Measurements from ENCODE around the gene OR52H1. TPM values are rescaled to one million over a fixed set of nuclear protein-coding genes. Genes with fewer than 3 reads are reported as not detected.

OR52H1 gene
- polyA plus RNA-seq, 1 donor: not detected

GRCh38 chr11:5534046-5534445, 14.3 kb downstream of the OR52H1 start:
- no peak for DNase-seq (ENCODE audit: low read depth)

DNA sequence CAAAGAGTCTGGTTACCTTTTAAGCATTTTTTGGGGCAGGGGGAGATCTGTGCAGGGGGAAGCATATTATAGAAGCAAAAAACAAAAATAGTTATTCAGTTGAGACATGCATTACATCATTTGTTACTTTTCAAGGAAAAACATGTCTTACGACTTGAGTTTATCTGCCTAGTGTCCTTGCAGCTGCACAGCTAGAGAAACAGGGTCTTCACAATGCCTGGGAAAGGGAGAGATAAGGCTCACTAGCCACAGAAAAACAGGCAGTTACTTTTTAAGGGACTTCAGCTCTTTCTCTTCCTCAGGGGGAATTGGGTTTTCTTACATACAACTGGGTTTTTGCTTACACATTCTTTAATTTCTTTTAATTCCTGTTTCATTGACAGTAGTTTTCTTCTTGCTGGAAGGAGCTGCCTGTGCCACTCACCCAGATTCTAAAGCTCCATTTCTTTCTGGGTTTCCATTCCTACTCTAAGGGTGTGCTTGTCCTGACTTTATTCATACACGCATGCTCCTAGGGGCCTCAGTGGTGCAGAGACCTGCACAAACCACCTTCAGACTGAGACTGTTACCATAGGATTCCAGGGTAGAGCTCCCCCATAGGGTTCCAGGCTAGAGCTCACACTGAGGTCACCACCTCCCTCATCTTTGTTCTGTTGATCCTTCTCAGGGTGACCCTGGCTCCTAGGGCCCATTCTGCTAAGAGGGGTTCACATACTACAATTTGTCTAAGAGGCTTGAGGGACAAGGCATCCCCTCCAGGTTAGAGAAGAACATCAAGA, 17.1 kb downstream of the OR52H1 start:
- DNase-seq (ENCODE audit: low read depth): no peak

- DNase-seq (ENCODE audit: low read depth): no peak
These were observed 19.8 kb downstream of the OR52H1 start for GRCh38 chr11:5528495-5528894.

DNA sequence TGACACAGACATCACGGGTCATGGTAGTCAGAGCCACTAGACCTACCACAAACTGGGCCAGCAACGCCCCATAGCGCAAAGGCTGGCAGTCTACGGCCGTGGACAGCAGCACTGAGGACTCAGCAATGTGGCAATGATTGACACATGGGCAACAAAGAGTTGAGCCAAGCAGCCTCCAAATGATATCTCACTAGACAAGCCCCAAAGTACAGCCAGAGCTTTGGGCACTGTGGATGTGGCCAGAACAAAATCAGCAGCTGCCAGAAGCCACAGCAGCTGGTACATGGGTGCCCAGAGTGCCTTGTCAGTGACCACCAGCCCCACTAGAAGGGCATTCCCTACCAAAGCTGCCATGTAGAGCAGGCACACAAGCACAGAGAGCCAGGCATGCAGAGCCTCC, 20.6 kb downstream of the OR52H1 start:
- no peak for DNase-seq (ENCODE audit: low read depth)

DNA sequence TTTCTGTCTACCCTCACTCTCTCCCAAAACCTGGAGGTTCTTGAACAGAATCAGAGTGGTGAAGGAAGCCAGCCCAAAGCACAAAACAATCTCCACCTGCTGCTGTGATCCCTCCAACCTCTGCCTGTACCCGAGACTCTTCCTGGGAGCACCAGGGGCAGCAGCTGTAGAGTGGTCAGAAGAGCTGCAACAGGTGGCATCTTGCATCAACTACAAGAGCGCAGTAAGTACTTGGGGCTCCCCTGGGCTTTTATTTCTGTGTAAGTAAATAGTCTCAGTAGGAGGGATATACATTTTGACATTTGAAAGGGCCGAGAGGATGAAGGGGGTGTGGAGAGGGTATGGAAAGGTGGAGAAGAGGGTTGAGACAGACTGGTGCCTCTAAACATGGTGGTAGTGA, 23.6 kb downstream of the OR52H1 start:
- DNase-seq (ENCODE audit: low read depth): no peak

GRCh38 chr11:5522308-5522707, 26.0 kb downstream of the OR52H1 start:
- no peak for DNase-seq (ENCODE audit: low read depth)

DNA sequence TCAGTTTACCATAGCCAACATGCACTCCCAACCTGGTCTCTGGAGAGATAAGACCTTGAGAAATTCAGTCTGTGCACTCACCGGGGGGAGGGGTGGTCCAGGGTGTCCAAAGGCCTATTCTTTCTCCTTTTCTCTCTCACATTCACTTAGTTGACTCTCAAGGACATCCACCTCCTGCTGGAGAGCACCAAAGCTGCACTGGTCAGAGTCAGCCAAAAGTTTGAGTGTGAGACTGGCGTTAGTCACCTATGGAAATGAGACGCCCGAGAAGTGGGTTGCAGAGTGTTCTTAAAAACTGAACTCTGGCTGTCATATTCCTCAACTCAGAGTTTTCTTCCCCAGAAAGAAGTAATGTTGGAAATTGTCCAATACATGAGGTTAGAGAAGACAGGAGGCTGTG, 26.8 kb downstream of the OR52H1 start:
- DNase-seq (ENCODE audit: low read depth): no peak

GRCh38 chr11:5516599-5516998, 31.7 kb downstream of the OR52H1 start, which contains the start of gene UBQLNL:
UBQLNL (minus strand) TSS chr11:5516699; CDS start chr11:5516441, 258 bp downstream.
- no peak for DNase-seq (ENCODE audit: low read depth)

- DNase-seq (ENCODE audit: low read depth): no peak
These were observed 33.5 kb downstream of the OR52H1 start for GRCh38 chr11:5514841-5515240.

DNA sequence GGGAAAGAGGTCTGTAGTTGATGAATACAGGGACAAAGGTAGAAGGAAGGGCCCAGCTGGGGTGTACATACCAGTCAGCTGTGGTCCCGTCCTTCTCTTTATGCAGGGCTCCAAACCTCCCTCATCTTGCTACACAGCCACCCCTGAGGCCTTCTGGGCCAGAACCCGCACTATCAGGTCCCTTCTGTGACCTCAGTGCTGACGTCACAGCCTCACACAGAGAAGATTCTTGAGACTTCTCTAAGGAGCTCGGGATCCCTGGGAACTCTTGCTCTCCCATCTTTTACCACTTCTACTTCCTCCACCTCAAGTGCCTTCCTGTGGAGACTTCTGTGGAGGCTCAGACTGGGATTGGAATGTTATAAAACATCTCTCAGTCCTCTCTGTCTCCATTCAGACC, 38.5 kb downstream of the OR52H1 start, which contains the start of gene UBQLN3:
Gene UBQLN3, minus strand, starts transcription at position 155 of the 400 bp plus-strand sequence. CDS start 399 bp downstream, outside the sequence.
- no peak for DNase-seq (ENCODE audit: low read depth)

DNA sequence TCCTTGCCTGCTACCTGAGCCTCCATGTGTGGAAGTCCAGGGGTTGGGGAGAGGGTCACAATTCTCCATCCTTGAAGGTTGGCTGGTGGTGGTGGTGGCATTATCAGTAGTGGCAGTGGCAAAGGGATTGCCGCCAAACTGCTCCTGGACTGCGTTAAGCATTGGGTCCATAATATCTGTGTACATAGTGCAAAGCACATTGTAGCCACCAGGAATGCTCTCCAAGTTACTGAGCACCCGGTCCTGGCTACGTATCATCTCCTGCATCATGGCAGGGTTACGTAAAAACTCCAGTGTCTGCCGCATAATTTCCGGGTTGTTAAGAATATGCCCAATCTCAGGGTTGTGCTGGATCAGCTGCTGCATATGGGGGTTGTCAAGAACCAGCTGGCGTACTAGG, 39.7 kb downstream of the OR52H1 start:
- no peak for DNase-seq (ENCODE audit: low read depth)

DNA sequence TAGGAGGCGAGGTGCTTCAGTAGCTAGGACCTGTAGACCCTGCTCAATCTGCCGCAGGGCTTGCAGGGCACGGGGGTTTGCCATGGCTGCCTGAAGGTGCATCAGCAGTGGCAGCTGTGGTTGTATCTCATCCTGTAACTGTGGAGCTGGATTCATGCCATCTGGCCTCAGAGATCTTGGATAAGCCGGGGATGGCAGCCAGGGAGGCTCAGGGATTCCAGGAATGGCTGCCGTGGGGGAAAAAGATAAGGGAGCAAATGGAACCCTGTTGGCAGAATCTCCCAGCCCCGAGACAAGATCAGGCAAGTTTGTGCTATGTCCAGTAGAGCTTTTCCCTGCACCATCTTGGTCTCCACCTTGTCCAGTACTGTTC, 40.4 kb downstream of the OR52H1 start:
- DNase-seq (ENCODE audit: low read depth): no peak

- no peak for DNase-seq (ENCODE audit: low read depth)
These were observed 41.0 kb downstream of the OR52H1 start for GRCh38 chr11:5507177-5507932.

GRCh38 chr11:5505363-5506048, 42.8 kb downstream of the OR52H1 start:
- DNase-seq (ENCODE audit: low read depth): no peak

DNA sequence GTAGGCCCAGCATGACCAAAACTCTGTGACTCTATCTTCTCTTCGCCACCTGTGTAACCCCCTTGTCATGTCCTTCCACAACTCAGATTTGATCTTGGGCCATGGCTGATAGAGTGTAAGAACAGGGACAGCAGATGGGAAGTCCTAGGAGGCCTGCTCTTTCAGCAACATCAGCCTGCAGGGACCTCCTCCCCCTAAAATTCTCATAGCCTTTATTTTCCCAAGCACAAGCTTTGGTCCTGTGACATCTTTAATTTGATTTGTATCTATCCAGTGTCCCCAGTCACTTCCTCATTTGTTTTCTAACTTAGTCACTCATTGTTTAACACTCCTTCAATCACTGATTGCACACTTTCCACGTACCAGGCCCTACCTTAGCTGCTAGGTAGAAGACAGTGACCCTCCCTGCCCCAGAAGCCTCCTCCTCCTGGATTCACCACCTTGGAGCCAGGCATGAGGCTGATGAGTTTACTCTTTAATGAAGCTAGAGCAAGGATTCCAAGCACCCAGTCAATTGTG, 43.9 kb downstream of the OR52H1 start:
- DNase-seq (ENCODE audit: low read depth): no peak

DNA sequence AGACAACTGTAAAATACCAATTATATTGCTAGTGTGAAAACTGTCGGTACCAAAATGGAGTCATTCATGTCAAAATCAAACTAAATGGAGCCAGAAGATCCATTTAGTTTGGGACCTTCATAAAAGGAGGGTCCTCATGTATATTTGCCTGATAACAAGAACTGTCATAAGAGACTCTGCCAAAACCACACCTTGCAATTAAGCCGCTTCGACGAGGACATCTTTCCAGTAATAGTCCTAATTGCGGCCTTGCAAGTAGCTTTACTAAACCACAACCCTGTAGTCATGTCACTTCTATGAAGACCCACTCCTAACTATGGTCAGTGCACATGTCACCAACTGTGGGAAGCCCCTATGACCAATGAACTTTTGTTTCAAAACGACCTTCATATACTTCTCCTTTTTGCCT, 47.9 kb downstream of the OR52H1 start:
- DNase-seq (ENCODE audit: low read depth): no peak

GRCh38 chr11:5499671-5500070, 48.7 kb downstream of the OR52H1 start:
- DNase-seq (ENCODE audit: low read depth): no peak

Other genes starting within 250 kb of the OR52H1 start
- gene OR51B4, start 246.6 kb downstream of the OR52H1 start, polyA plus RNA-seq (ENCODE audit: insufficient read length): not detected
- not detected for gene OR51B2, start 224.2 kb downstream of the OR52H1 start, polyA plus RNA-seq (ENCODE audit: insufficient read length)
- 0.15 TPM for gene OR51B5, start 205.0 kb downstream of the OR52H1 start, polyA plus RNA-seq (ENCODE audit: insufficient read length)
- not detected for gene OR51B6, start 197.0 kb downstream of the OR52H1 start, polyA plus RNA-seq (ENCODE audit: insufficient read length)
- gene OR51M1, start 164.7 kb downstream of the OR52H1 start, polyA plus RNA-seq (ENCODE audit: insufficient read length): not detected
- not detected for gene OR51Q1, start 126.4 kb downstream of the OR52H1 start, polyA plus RNA-seq (ENCODE audit: insufficient read length)
- not detected for gene OR51I1, start 107.0 kb downstream of the OR52H1 start, polyA plus RNA-seq (ENCODE audit: insufficient read length)
- not detected for gene OR51I2, start 99.2 kb downstream of the OR52H1 start, polyA plus RNA-seq (ENCODE audit: insufficient read length)
- gene OR52D1, start 59.9 kb downstream of the OR52H1 start, polyA plus RNA-seq (ENCODE audit: insufficient read length): not detected
- not detected for gene UBQLN3, start 38.6 kb downstream of the OR52H1 start, polyA plus RNA-seq (ENCODE audit: insufficient read length)
- 0.18 TPM for gene UBQLNL, start 31.8 kb downstream of the OR52H1 start, polyA plus RNA-seq (ENCODE audit: insufficient read length)
- gene OR52B6, start 32.3 kb upstream of the OR52H1 start, polyA plus RNA-seq (ENCODE audit: insufficient read length): not detected
- 1.4 TPM for gene TRIM6, start 48.1 kb upstream of the OR52H1 start, polyA plus RNA-seq (ENCODE audit: insufficient read length)
- gene TRIM34, start 76.5 kb upstream of the OR52H1 start, polyA plus RNA-seq (ENCODE audit: insufficient read length): 4.5 TPM
- gene TRIM5, start 136.5 kb upstream of the OR52H1 start, polyA plus RNA-seq (ENCODE audit: insufficient read length): 11.4 TPM
- gene TRIM22, start 141.2 kb upstream of the OR52H1 start, polyA plus RNA-seq (ENCODE audit: insufficient read length): 8.1 TPM
- gene OR56B1, start 187.9 kb upstream of the OR52H1 start, polyA plus RNA-seq (ENCODE audit: insufficient read length): not detected
- gene OR52N4, start 205.7 kb upstream of the OR52H1 start, polyA plus RNA-seq (ENCODE audit: insufficient read length): not detected
- gene OR52N5, start 234.8 kb upstream of the OR52H1 start, polyA plus RNA-seq (ENCODE audit: insufficient read length): not detected
- gene OR52N1, start 242.7 kb upstream of the OR52H1 start, polyA plus RNA-seq (ENCODE audit: insufficient read length): not detected

All from forelimb muscle (tissue), 1 donor.